ENCODE data around the gene VDR. TPM values are rescaled to one million over a fixed set of nuclear protein-coding genes. Genes with fewer than 3 reads are reported as not detected.

The VDR gene
- total RNA-seq, 1 experiment from 2014 or later = 22.3 TPM

- intact Hi-C loops (cut with micrococcal nuclease) = no loop called here
- ChIA-PET CTCF (interaction anchor here (0.5 to 2.3 kb wide), 11 partner anchors 9 to 146 kb away, joined by 3 to 10 read pairs (median 4); no protein-coding TSS in a partner anchor), POLR2A (interaction anchor here (1.3 to 1.4 kb wide), 2 partner anchors 13 to 19 kb away, joined by 5 to 6 read pairs; partner anchors contain the start of gene VDR)
- no peak overlapping the region for H3K27ac Mint-ChIP-seq (ENCODE audit: low read depth, unreplicated experiment)
- TF ChIP-seq, protein P1, sequence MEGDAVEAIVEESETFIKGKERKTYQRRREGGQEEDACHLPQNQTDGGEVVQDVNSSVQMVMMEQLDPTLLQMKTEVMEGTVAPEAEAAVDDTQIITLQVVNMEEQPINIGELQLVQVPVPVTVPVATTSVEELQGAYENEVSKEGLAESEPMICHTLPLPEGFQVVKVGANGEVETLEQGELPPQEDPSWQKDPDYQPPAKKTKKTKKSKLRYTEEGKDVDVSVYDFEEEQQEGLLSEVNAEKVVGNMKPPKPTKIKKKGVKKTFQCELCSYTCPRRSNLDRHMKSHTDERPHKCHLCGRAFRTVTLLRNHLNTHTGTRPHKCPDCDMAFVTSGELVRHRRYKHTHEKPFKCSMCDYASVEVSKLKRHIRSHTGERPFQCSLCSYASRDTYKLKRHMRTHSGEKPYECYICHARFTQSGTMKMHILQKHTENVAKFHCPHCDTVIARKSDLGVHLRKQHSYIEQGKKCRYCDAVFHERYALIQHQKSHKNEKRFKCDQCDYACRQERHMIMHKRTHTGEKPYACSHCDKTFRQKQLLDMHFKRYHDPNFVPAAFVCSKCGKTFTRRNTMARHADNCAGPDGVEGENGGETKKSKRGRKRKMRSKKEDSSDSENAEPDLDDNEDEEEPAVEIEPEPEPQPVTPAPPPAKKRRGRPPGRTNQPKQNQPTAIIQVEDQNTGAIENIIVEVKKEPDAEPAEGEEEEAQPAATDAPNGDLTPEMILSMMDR (IDR thresholded peaks at IDR 0.05; ENCODE audit: unreplicated experiment) = no peak
- no TSS peak for BruUV-seq (replicated peaks)
- peaks cover 14% of the 10 kb centered on the region for H3K36me3 Mint-ChIP-seq (ENCODE audit: insufficient read depth, unreplicated experiment)
- H3K4me3 Mint-ChIP-seq (ENCODE audit: unreplicated experiment) = no peak overlapping the region
- H3K27me3 Mint-ChIP-seq (ENCODE audit: insufficient read depth, unreplicated experiment) = no peaks in the 10 kb centered on the region
- no peaks in the 10 kb centered on the region for H3K9me3 Mint-ChIP-seq (ENCODE audit: unreplicated experiment)
- H3K4me1 Mint-ChIP-seq (ENCODE audit: insufficient read depth, unreplicated experiment) = peaks cover 42% of the 10 kb centered on the region
- no peak for DNase-seq (ENCODE audit: unreplicated experiment)
These were observed 18.1 kb downstream of the VDR start for GRCh38 chr12:47886510-47887240.

DNA sequence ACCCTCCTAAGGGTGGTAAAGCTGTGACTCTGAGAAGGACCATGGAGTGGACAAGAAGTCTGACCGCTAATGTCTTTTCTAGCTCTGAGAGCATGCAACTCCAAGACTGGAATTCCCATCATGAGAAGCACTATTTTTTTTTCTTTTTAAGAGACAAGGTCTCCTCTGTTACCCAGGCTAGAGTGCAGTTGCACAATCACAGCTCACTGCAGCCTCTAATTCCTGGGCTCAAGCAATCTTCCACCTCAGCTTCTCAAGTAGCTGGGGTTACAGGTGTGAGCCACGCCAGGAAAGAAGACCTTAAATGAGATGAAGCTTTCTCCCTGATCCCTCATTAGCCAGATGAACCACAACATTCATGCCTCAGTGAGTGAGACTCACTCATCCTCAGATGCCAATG is 19.2 kb downstream of the VDR start:
- POLR2A ChIA-PET = interaction anchor here (1.3 to 1.4 kb wide), 2 partner anchors 14 to 20 kb away, joined by 5 to 6 read pairs; partner anchors contain the start of gene VDR
- TF ChIP-seq, protein P1 (IDR thresholded peaks at IDR 0.05; ENCODE audit: unreplicated experiment) = no peak
- peaks cover 45% of the 10 kb centered on the region for H3K4me1 Mint-ChIP-seq (ENCODE audit: insufficient read depth, unreplicated experiment)
- no peak overlapping the region for H3K4me3 Mint-ChIP-seq (ENCODE audit: unreplicated experiment)
- H3K36me3 Mint-ChIP-seq (ENCODE audit: insufficient read depth, unreplicated experiment) = peaks cover 8% of the 10 kb centered on the region
- CTCF ChIA-PET = interaction anchor here (0.6 to 2.3 kb wide), 9 partner anchors 10 to 714 kb away, joined by 3 to 10 read pairs (median 4); no protein-coding TSS in a partner anchor
- H3K27ac Mint-ChIP-seq (ENCODE audit: low read depth, unreplicated experiment) = no peak overlapping the region
- intact Hi-C loops (cut with micrococcal nuclease) = no loop called here
- no peak for DNase-seq (ENCODE audit: unreplicated experiment)
- H3K9me3 Mint-ChIP-seq (ENCODE audit: unreplicated experiment) = no peaks in the 10 kb centered on the region
- H3K27me3 Mint-ChIP-seq (ENCODE audit: insufficient read depth, unreplicated experiment) = no peaks in the 10 kb centered on the region
- no TSS peak for BruUV-seq (replicated peaks)

GRCh38 chr12:47885012-47885501 is 19.7 kb downstream of the VDR start:
- DNase-seq (ENCODE audit: unreplicated experiment) = no peak
- POLR2A ChIA-PET = interaction anchor here (2.4 kb wide), 1 partner anchor 10 kb away, joined by 12 read pairs; no protein-coding TSS in a partner anchor
- CTCF ChIA-PET = interaction anchor here (0.8 to 2.3 kb wide), 6 partner anchors 10 to 65 kb away, joined by 3 to 10 read pairs (median 4); no protein-coding TSS in a partner anchor
- no peaks in the 10 kb centered on the region for H3K27me3 Mint-ChIP-seq (ENCODE audit: insufficient read depth, unreplicated experiment)
- TF ChIP-seq, protein P1 (IDR thresholded peaks at IDR 0.05; ENCODE audit: unreplicated experiment) = no peak
- H3K4me1 Mint-ChIP-seq (ENCODE audit: insufficient read depth, unreplicated experiment) = peaks cover 45% of the 10 kb centered on the region
- peaks cover 6% of the 10 kb centered on the region for H3K36me3 Mint-ChIP-seq (ENCODE audit: insufficient read depth, unreplicated experiment)
- no peak overlapping the region for H3K4me3 Mint-ChIP-seq (ENCODE audit: unreplicated experiment)
- H3K27ac Mint-ChIP-seq (ENCODE audit: low read depth, unreplicated experiment) = no peak overlapping the region
- intact Hi-C loops (cut with micrococcal nuclease) = no loop called here
- no TSS peak for BruUV-seq (replicated peaks)
- H3K9me3 Mint-ChIP-seq (ENCODE audit: unreplicated experiment) = no peaks in the 10 kb centered on the region

DNA sequence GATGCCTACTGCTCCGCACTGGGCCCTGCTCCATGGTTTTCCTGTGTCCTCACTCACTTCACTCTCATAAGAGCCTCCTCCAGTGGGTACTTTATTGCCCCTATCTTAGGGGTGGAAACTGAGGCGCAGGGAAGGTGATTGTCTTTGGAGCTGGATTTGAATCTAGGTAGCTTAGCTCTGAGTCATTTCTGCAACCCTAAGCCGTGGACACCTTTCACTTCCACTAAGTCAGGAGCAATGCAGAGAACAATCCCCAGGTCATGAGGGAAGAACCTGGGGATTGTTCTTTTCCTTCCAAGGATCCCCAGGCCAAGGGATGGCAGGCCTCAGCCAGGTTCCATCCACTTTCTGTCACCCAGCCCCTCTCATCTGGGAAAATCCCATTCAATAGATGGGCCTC is 20.3 kb downstream of the VDR start:
- Mint-ChIP-seq H3K9me3 (ENCODE audit: unreplicated experiment) (no peaks in the 10 kb centered on the region), H3K36me3 (ENCODE audit: insufficient read depth, unreplicated experiment) (peaks cover 11% of the 10 kb centered on the region), H3K27me3 (ENCODE audit: insufficient read depth, unreplicated experiment) (no peaks in the 10 kb centered on the region), H3K4me1 (ENCODE audit: insufficient read depth, unreplicated experiment) (peaks cover 45% of the 10 kb centered on the region), H3K4me3 (ENCODE audit: unreplicated experiment) (no peak overlapping the region), H3K27ac (ENCODE audit: low read depth, unreplicated experiment) (no peak overlapping the region)
- BruUV-seq (replicated peaks) = no TSS peak
- CTCF ChIA-PET = interaction anchor here (1.0 to 2.0 kb wide), 3 partner anchors 10 to 142 kb away, joined by 3 to 8 read pairs (median 8); no protein-coding TSS in a partner anchor
- DNase-seq (ENCODE audit: unreplicated experiment) = no peak
- POLR2A ChIA-PET = interaction anchor here (1.8 to 2.4 kb wide), 2 partner anchors 10 to 16 kb away, joined by 5 to 12 read pairs; no protein-coding TSS in a partner anchor
- TF ChIP-seq, protein P1 (IDR thresholded peaks at IDR 0.05; ENCODE audit: unreplicated experiment) = no peak
- intact Hi-C loops (cut with micrococcal nuclease) = no loop called here
